Hepatocyte (in vitro differentiated cells): ENCODE measurements around the gene WNT8B.

Experiments used
- CTCF ChIP-seq: fragments of 200-600 bp; sonication (generic); IDR thresholded peaks from 2 replicates; pipeline ENCODE4 v1.5.1; 2016; ENCODE audit warnings: antibody characterized with exemption, mild to moderate bottlenecking; ENCODE audit not compliant: poor library complexity
- EZH2phosphoT487 ChIP-seq: fragments of 200-600 bp; sonication (generic); IDR thresholded peaks from one replicate; pipeline ENCODE4 v1.6.1; 2018; ENCODE audit warnings: antibody characterized with exemption, mild to moderate bottlenecking, low read depth, moderate library complexity; ENCODE audit not compliant: unreplicated experiment, severe bottlenecking

GRCh38 chr10:100482834-100483185 is 20.0 kb downstream of the WNT8B start:
- TF ChIP-seq CTCF (no peak), EZH2phosphoT487 (no peak)
